PC-3 (cell line): ENCODE measurements around the gene MEPE.

ENCODE experiments used
- CTCF ChIP-seq: fragments of 300-600 bp; sonication (generic); conservative IDR thresholded peaks from 2 replicates; pipeline ENCODE4 v1.5.1; 2017; ENCODE audit warnings: antibody characterized with exemption, low read depth, mild to moderate bottlenecking, low read length
- EZH2 ChIP-seq: fragments of 300-600 bp; sonication (generic); IDR thresholded peaks from one replicate; pipeline ENCODE4 v1.6.1; 2017; ENCODE audit warnings: antibody characterized with exemption, mild to moderate bottlenecking, low read length; ENCODE audit not compliant: unreplicated experiment

- TF ChIP-seq CTCF, result no peak
- TF ChIP-seq EZH2, result no peak
Observed at GRCh38 chr4:87895964-87896621, 63.3 kb downstream of the MEPE start.
